NCI-H774 (cell line): Measurements from ENCODE around the gene PPP1R2B.

Experiments
- DNase-seq: peaks from one replicate; lab custom pipeline; 2025; lab: John Stamatoyannopoulos, UW

Gene PPP1R2B

DNA sequence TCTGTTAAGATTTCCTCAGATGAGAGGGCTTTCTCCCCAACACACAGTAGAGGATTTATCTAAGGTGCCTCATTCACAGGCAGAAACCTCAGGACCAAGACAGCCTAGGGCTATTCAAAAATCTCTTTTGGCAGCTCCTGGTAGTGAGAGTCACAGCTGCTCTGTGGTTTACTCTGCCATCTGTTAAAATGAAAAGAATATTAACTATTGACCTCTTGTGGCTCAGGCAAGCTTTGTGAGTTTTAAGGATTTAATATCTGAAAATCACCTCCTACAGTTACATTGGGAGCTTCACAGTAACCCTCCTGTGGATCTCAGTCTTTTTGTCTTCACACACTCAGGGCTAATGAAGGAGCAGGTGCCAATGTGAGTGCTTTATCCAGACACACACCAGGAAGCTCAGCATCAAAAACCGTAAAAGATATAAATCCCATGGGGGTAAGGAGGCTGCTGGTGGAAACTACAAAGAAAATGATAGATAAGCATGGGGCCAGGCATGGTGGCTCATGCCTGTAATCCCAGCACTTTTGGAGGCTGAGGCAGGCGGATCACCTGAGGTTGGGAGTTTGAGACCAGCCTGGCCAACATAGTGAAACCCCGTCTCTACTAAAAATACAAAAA is 29.7 kb downstream of the PPP1R2B start:
- peak; percentile 63 for DNase-seq

- DNase-seq = no peak
Observed at GRCh38 chr5:156883316-156883875, 33.3 kb downstream of the PPP1R2B start.

DNA sequence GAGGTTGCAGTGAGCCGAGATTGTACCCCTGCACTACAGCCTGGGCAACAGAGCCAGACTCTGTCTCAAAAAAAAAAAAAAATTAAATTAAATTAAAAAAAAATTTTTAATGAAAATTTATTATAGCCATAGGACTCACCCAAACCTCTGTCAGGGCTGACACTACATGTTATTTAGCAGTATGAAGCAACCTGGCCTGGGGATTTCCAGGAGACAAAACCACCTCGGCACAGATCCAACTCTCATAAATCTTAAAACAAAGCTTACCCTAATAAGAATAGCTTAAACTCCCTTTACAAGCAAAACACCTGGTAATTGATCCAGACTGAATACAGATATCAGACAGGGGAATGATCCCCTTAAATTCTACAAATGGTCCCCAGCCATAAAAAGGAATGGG is 38.4 kb downstream of the PPP1R2B start:
- no peak for DNase-seq

DNA sequence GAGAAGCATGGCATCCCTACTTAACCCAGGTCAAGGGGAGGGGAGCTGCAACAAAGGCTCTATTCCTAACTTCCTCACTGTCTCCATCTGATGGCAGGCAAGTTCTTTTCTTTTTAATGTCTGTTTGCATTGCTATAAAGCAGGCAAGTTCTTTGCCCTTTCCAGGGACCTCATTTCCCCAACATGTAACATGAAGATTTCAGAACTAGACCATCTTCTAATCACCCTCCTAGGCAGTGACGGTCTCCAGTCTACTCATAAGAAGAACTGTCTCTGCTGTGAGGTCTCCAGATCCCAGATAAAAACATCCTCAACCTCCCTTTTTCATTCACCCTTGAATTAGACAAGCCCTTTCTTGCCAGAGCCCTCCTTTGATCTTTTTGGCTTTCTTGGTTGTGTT is 42.1 kb downstream of the PPP1R2B start:
- no peak for DNase-seq

GRCh38 chr5:156892864-156893263 is 42.8 kb downstream of the PPP1R2B start:
- DNase-seq = no peak

DNA sequence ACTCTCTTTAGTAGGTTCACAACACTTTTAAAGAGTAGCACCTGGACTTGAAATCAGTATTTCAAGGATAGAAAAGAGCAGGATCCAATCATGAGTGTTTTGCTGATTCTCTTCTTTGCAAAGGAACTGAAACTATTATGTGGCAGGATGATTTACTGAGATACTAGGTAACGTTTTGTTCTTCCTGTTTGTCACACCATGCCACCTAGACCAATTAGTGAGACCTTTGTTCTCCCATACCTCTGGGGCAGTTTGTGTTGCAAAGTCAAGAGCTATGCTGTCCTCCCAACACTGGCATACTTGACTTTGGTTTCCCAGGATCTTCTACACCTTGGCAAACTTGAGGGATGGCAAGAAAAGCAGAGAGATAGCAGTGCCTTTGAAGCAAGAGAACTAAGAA is 43.4 kb downstream of the PPP1R2B start:
- no peak for DNase-seq

DNA sequence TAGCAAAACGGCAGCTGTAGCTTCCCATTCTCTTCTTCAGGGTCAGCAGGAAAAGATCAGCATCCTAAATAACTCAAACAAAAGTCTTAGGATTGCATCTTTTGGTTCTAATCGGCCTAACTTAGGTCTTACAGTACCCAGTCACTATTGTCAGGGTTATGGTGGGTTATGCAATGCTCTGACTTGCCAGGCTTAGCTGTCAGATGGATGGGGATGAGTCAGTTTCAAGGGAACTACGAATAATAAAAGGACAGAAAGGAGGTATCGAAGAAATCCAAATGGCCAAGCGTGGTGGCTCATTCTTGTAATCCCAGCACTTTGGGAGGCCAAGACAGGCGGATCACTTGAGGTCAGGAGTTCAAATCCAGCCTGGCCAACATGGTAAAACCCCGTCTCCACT is 46.5 kb downstream of the PPP1R2B start:
- no peak for DNase-seq
